SK-N-SH treated with all-trans-retinoic acid at 6 μM for 48 hours (cell line): Measurements from ENCODE around the gene TSC22D1.

Experiments used
- OSR1 ChIP-seq: fragments of 250-450 bp; sonication (Bioruptor Pico); IDR thresholded peaks from 2 replicates; pipeline ENCODE4 v1.8.0; 2022; ENCODE audit warnings: moderate library complexity, mild to moderate bottlenecking, inconsistent platforms
- PATZ1 ChIP-seq: fragments of 250-450 bp; sonication (Bioruptor Pico); IDR thresholded peaks from 2 replicates; pipeline ENCODE4 v1.8.0; 2020; ENCODE audit warnings: mild to moderate bottlenecking, moderate library complexity, borderline replicate concordance
- ZFP3 ChIP-seq: fragments of 250-450 bp; sonication (Bioruptor Pico); IDR thresholded peaks from 2 replicates; pipeline ENCODE4 v1.5.0; 2020; ENCODE audit warnings: mild to moderate bottlenecking, moderate library complexity
- ZNF70 ChIP-seq: fragments of 450-650 bp; formaldehyde crosslinking; IDR thresholded peaks from 2 replicates; pipeline ENCODE4 v1.5.0; 2020; ENCODE audit warnings: mild to moderate bottlenecking, moderate library complexity
- ZNF8 ChIP-seq: fragments of 450-650 bp; formaldehyde crosslinking; IDR thresholded peaks from 2 replicates; pipeline ENCODE4 v1.5.0; 2020; ENCODE audit warnings: mild to moderate bottlenecking, moderate library complexity

- TF ChIP-seq ZNF8 (CRISPR knock-in tag) (no peak), ZFP3 (CRISPR knock-in tag) (no peak), PATZ1 (CRISPR knock-in tag) (no peak), ZNF70 (CRISPR knock-in tag) (no peak), OSR1 (CRISPR knock-in tag) (no peak)
These were observed 41.5 kb upstream of the TSC22D1 start for GRCh38 chr13:44617648-44618047.
